Stimulated activated CD8-positive, alpha-beta memory T cell treated with anti-CD3 and anti-CD28 coated beads, Interleukin-4, amount 100 ng/mL, for 4 hours (primary cell): ENCODE measurements around the gene CNST.

ENCODE experiments used
- DNase-seq, 2 donors: peaks; one replicate each; pipeline ENCODE4 v3.0.0-alpha.2; 2020; ENCODE audit warnings: low read depth in 2 of 2, low spot score in 1 of 2

Gene CNST

GRCh38 chr1:246566128-246566812, at the start of gene CNST, which contains the start of gene TFB2M:
Gene CNST (plus strand): TSS chr1:246566456. CDS start chr1:246591563, 25,107 bp downstream.
Gene TFB2M (minus strand): TSS chr1:246566261. CDS start chr1:246566138, 123 bp downstream.
- peak; percentile 79 to 91 for DNase-seq

- DNase-seq, result no peak
Observed at GRCh38 chr1:246517391-246517790, 48.9 kb upstream of the CNST start.

- DNase-seq, result no peak
Observed at GRCh38 chr1:246518456-246519205, 47.6 kb upstream of the CNST start.

- DNase-seq, result no peak
Observed at GRCh38 chr1:246519514-246519913, 46.7 kb upstream of the CNST start.

GRCh38 chr1:246526380-246526779, 39.9 kb upstream of the CNST start:
- no peak for DNase-seq

- DNase-seq, result no peak
Observed at GRCh38 chr1:246526915-246527314, 39.3 kb upstream of the CNST start.

- no peak for DNase-seq
Observed at GRCh38 chr1:246527402-246528088, 38.7 kb upstream of the CNST start.

- no peak for DNase-seq
Observed at GRCh38 chr1:246528933-246529731, 37.1 kb upstream of the CNST start.

- no peak for DNase-seq
Observed at GRCh38 chr1:246530482-246530881, 35.8 kb upstream of the CNST start.

- no peak for DNase-seq
Observed at GRCh38 chr1:246532519-246532918, 33.7 kb upstream of the CNST start.

GRCh38 chr1:246533371-246533905, 32.8 kb upstream of the CNST start:
- no peak for DNase-seq

- no peak for DNase-seq
Observed at GRCh38 chr1:246534114-246534513, 32.1 kb upstream of the CNST start.

- no peak for DNase-seq
Observed at GRCh38 chr1:246537441-246537840, 28.8 kb upstream of the CNST start.

GRCh38 chr1:246537887-246538286, 28.4 kb upstream of the CNST start:
- DNase-seq, result no peak

- DNase-seq, result no peak
Observed at GRCh38 chr1:246540738-246541491, 25.3 kb upstream of the CNST start.

- DNase-seq, result no peak
Observed at GRCh38 chr1:246544001-246544400, 22.3 kb upstream of the CNST start.

GRCh38 chr1:246549665-246550064, 16.6 kb upstream of the CNST start:
- no peak for DNase-seq

GRCh38 chr1:246550402-246550801, 15.9 kb upstream of the CNST start:
- no peak for DNase-seq

- no peak for DNase-seq
Observed at GRCh38 chr1:246552110-246552509, 14.1 kb upstream of the CNST start.

GRCh38 chr1:246554201-246554600, 12.1 kb upstream of the CNST start:
- no peak for DNase-seq
